ENCODE measurements around the gene MS4A15.
"Not testable (repeated sequence)": the region's sequence is repeated elsewhere in the genome, so short reads cannot be mapped to it uniquely, and the experiment has no call there.

The MS4A15 gene, protein sequence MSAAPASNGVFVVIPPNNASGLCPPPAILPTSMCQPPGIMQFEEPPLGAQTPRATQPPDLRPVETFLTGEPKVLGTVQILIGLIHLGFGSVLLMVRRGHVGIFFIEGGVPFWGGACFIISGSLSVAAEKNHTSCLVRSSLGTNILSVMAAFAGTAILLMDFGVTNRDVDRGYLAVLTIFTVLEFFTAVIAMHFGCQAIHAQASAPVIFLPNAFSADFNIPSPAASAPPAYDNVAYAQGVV
- 0 to 0.04 (median 0) reads per million in 3 experiments for total RNA-seq

DNA sequence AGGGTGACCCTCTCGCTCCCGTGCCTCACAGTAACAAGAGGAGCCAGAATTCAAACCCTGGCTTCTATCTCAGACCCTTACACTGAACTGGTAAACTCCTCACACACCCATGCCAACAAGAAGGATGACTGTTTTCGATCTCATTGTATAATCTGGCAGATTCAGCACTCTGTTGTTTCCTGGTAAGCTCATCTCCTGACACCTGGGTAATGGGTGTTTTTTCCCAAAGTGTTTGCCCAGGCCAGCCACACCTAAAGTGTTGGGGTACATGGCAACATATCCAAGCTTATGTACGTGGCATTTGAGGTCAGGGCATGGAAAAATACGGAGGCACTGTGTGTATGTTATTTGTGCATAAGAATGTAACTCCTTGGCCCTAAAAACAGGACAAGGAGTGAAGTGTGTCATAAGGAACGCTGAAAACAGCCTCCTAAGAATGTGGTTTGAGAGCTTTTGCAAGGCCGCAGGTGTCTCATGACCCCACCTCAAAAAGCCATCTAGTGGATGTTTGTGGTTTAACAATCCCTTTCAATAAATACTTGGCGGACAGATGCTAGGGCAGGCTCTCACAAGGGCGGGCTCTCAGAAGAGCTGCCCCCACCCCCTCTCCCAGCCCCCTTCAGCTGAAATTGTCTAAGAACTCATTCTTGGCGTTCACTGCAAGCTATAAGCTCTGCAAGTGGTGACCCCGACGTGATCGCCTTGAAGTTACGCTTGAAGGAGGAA lies at the start of gene MS4A15:
Gene MS4A15, plus strand, starts transcription at position 561 of the 726 bp plus-strand sequence. CDS start 6,867 bp downstream, outside the sequence.
- no peak for DNase-seq

DNA sequence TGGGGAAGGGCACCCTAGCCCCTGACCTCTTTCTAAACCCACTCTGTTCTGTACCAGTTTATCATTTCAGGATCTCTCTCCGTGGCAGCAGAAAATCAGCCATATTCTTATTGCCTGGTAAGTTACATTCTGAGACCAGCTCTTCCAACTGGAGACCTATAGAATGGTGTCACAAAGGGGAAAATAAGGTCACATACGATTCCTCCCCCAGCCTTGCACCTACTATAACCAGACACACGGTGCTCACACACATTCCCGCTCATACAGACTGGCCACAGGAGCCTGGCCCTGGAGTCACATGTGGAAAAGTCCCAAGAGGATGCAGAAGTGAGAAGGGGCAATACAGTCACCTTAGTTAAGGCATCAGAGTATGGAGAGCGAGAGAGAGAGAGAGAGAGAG lies 49.7 kb upstream of the MS4A15 start:
- no peak for DNase-seq

DNA sequence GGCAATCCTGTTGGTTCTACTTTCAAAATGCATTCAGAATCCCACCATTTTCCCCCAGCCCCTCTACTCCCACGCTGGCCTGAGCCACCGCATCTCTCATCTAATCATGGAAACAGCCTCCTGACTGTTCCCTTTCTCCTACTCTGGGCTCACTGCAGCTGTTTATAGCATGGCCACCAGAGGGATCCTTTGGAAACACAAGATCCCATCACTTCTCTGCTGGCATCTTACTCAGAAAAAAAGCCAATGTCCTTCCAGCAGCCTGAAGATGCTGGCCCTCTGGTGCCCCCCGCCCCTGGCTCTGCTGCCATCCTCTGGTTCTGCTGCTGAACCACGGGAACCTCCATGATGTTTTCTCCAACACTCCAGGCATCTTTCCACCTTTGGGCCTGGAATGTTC lies 46.2 kb upstream of the MS4A15 start:
- DNase-seq: no peak

DNA sequence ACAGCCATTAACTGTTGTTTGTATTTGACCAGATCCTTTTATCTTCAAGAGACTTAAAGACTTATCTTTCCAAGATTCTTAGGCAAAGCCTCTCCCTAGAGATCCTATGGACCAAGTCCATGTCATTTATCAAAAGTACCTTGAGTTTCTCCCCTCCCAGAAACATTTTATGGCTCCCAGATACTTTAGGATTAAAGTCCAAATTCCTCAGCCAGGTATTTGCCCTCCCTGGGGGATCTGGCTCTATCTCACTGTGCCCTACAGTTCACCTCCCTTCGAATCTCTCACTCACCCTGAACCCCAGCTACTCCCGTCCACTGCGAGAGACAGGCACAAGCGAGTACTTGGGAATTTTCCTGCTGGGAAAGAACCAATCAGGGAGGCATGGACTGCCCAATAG lies 45.4 kb upstream of the MS4A15 start:
- no peak for DNase-seq

DNA sequence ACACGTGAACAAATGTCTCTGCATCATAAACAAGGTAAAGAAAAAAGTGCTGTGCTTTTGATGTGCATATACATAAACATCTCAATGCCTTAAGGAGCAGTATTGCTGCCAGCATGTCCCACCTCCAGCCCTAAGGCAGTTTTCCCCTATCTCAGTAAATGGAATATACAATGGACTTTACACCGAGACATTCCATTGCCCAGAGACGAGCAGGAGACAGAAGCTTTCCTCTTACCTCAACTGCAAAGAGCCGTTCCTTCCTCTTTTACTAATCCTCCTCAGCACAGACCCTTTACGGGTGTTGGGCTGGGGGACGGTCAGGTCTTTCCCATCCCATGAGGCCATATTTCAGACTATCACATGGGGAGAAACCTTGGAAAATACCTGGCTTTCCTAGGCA lies 43.2 kb upstream of the MS4A15 start:
- not testable (repeated sequence) for DNase-seq

DNA sequence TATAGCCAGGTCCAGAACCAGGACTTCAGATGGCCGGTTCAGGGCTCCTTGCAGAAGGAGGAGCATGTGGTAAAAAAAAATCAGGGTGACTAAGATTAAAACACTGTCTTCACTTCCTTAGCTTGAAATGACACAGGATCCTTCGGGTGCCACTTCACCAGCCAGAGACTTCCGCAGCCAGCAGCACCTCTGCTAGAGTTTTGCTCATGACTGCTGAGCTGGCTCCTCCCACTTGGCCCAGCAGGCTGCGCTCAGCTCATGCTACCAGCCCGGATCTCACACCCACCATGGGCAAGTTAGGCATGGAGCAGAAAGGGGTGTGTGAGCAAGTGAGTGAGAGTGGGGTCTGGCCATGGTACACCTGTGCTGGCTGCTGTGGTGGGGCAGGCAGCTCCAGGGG lies 38.7 kb upstream of the MS4A15 start:
- no peak for DNase-seq

DNA sequence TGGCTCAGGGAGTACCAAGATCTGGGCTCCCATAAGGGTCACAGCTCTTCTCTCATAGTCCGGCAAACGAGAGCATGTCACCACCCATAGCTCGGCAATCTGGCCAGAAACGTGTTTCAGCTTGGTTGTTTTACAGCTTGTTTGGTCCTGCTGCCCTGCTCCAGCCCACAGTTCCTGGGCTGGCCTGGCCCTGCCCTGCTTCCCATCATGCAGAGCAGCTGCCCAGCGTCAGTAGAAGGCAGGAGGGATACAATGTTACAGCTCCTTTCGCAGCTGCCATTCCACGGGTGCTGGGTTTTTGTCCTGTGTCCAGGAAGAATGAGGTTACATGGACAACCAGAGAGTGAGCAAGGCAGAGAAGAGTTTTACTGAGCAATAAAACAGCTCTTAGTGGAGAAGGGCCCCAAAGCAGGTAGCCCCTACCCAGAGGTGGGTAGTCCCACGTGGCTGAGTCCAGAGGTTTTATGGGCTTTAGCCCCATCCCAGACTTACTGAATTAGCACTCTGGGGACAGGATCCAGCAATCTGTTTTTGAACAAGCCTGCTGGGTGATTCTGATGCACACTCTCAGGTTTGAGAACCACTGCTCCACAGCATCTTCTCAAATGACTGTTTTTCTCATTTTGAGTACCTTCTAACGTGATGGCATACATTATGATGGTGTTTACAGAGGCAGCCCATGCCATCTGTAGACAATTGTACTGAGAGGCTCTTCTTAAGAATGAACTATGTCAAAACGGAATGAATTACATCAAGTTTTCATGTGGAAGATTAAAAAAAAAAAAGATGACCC lies 37.9 kb upstream of the MS4A15 start:
- DNase-seq: no peak

DNA sequence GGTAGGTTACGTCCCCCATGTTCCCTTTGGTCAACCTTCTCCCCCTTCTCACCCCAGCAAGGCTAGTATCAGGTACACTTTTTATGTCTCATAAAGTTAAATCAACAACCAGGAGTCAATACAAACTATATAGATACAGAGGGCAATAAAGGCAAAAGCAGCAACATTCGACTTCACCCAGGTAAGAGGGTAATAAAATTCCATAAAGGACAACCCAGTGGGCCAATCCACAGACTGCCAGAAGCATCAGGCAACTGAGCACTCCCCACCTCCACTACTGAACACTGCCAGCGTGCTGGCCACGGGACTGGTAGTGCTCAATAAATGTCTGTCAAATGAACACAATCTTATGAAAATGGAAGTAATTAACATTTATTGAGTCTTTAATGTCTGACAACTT lies 37.3 kb upstream of the MS4A15 start:
- DNase-seq: no peak

DNA sequence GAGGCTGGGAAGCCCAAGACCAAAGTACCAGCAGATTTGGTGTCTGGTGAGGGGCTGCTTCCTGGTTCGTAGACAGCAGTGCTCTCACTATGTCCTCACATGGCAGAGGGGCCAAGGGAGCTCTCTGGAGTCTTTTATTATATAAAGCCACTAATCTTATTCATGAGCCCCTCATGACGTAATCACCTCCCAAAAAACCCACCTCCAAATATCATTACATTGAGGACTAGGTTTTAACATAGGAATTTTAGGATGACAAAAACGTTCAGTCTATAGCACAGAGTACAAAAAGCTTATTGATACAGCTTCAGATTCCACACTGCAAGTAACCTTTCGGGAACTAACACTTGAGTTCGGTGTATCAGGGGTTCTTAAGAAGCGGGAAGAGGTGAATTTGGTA lies 36.2 kb upstream of the MS4A15 start:
- DNase-seq: no peak

DNA sequence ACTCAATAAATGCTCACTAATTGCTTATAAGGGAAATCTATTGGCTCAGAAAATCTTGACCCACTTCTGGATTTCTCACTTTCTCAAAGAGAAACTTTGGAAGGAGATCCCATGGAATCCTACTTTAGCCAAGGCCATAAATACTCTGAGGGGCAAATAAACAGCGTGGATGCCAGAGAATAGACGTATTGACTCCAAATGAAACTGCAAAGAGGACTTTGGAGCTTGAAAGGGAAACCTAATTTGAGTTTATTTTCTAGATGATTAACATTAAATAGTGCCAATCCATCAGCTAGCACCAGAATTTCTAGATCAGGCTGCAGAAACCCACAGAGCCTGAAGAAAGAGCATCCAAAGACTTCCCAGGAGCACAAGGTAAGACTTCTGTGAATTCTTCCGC lies 32.2 kb upstream of the MS4A15 start, which contains the start of gene MS4A18:
Gene MS4A18, plus strand, starts transcription at position 301 of the 400 bp plus-strand sequence.
- no peak for DNase-seq

DNA sequence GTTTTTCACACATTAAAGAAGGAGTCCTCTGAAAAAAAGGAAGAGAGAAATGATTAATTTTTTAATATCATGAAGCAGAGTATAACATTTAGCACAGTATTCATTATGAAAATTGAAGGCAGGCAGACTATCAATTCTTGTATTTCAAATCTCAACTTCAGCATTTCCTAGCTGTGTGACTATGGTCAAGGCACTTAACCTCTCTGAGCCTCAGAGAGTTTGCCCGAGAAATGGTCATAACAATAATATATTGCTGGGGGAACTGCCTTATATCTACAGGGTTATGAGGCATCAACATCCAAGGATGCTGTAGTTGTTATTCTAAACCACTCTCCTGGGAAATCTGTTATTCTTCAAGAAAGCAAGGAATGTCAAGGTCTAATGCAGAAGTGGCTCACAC lies 31.1 kb upstream of the MS4A15 start:
- DNase-seq: no peak

DNA sequence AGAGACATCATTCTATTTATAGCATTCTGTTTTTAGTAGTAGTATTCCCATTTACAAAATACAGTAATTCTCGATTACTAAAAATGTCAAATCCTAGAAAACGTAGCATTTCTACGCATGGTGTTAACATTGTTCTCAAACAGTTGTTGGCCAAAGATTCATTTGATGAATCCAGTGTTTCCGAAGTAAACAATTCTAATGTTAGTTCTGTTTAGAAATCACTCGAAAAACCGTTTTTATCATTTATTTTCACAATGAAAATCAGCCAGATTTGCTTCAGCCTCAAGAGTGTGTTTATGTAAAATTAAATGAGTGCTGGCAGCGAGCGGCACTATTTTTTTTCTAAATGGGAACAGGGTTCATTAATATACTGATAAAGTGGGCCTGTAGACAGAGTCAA lies 25.1 kb upstream of the MS4A15 start:
- DNase-seq: no peak

DNA sequence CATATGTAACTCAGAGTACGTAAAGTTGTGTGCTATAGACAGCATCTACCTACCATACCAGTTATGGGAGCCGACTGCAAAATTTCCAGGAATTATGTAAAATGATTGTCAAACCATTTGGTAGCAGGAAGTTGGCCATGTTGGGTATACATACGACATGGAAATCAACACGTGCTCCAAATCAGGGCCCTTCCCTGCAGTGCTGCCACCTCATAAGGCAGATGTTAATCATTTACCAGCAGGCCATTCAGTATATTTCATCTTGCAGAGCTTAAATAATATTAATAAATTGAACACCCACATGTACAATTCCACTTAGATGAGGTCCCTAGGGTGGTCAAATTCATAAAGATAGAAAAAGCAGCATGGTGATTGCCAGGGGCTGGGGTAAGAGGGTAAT lies 22.4 kb upstream of the MS4A15 start:
- no peak for DNase-seq

DNA sequence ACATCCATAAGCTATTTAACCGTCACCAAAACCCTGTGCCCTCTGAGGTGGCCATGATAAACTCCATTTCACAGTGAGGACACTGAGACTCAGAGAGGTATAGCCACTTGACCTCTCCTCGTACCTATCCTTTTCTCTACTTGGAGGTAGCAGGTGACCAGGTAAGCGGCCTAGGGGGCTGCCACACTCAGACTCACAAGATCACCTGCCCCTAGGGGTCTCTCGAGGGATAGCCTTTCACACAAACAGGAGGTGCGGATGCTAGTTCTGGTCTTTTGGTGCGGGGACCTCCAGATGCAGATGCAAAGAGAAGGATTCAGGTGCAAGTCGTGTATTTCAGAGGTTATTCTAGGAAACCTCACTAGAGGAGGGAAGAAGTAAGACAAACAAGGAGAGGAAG lies 17.6 kb upstream of the MS4A15 start:
- no peak for DNase-seq

DNA sequence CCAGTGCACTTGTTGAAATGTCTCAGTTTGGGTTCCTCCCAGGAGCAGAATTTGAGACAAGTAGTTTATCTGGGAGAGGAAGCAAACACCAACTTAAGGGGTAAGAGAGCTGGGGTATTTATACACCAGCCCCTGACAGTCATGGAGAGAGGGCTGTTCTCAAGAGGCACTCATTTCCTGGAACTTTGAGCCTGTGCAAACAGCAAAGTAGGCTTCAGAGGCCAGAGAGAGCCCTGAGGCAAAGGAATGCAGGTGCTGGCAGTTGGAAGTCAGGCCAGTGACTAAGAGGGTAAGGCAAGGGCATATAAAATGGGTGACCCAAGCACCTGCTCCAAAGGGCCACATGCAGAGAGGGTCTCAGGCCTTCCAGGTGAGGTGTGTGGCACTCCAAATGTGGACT lies 16.1 kb upstream of the MS4A15 start:
- no peak for DNase-seq

DNA sequence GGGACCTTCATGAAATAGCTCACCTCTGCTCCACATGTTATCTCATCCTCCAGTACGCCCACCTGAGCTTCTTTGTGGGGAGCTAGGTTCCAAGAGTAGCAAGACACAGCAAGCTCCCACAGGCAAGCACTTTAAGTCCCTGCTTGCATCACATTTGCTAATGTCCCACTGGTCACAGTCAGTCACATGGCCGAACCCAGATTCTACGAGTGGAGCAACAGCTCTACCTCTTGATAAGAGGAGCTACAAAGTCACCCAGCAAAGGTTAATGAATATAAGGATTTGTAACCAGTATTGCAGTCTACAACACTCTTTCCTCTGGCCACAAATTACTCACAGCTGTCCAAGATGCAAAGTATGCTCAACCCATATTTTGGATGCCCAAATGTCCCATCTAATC lies 15.2 kb upstream of the MS4A15 start:
- DNase-seq: no peak

DNA sequence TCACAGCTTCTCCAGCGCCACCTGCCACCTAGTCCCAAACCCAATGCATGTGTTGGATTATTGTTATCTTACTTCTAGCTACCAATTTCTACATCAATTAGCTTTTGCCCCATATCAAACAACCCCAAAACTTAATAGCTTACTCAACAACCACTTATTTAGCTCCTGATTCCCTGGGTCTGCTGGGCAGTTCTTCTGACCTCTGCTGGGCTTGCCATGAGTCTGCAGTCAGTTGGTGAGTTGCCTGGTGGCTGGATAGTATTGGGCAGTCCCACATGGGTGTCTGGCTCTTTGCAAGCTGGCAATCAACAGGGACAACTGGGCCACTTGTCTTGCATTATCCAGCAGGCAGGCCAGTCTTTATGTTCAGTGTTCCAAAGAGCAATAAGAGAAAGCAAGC lies 13.6 kb upstream of the MS4A15 start:
- DNase-seq: no peak

DNA sequence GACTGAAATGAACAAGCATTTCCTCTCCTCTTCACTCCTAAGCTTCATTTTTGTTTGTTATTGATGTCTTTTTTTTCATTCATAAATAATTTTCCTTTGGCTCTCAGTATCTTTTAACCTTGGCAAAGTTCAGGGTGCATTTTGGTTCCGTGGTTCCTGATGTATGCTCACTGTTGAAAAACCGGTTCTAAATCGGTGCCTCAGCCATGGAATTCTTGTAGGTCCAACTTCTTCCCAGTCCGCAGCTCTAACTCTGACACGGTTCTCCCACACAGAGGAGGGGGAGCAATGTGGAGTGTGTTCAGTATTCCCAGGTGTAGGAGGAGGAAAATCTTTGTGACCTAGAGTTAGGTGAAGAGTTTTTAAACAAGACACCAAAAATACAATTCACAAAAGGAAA lies 12.6 kb upstream of the MS4A15 start:
- no peak for DNase-seq

DNA sequence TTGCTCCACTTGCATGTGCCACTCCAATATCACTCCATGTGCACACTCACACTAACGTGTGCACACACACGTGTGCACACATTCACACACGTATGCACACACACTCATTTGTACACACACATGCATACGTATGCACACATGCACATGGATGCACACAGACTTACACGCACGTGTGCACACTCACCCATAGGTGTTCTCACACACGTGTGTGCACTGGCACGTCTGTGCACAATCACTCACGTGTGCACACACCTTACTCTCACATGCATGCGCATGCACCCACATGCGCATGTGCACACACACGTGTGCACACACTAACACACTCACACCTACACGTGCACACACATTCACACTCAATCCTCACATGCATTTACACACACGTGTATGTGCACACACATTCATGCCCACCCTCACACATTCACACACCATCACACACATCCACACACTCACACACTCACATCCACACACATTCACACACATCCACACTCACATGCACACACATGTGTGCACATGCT lies 9.3 kb upstream of the MS4A15 start:
- no peak for DNase-seq

DNA sequence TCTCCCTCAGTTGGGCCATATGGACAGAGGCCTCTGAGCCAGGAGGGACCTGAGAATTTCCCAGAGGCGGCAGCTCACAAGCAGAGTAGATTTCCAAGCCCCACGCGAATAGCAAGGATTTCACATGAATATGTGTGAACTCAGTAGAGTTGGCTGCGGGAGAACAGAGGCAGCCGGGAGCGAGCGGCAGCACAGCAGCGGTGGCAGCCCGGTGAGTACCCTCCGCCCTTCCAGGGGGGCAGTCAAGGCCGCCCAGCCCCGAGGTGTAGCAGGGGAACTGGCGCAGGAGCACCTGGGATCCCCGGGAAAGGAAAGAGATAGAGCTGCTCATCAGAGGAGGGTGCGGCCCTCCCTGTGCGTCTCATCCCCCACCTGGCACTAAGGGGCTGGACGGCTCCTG lies 8.4 kb upstream of the MS4A15 start:
- no peak for DNase-seq

DNA sequence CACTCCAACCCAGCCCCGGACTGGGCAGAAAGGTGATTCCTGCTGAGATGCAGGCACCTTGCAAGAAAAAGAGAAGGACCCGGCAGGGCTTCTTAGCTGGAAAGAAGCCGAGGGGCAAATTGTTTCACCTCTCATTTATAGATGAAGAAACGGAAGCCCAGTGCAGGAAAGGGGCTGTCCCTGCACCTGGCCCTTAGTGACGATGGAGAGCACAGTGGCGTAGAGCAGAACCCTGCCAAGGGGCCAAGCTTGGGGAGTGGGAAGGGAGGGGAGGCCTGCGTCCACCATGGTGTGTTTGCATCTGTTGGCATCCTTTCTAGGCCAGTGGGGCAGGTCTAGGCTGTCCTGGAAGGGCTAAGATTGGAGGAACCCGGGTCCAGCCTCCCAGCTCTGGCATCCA lies 7.8 kb upstream of the MS4A15 start:
- no peak for DNase-seq

DNA sequence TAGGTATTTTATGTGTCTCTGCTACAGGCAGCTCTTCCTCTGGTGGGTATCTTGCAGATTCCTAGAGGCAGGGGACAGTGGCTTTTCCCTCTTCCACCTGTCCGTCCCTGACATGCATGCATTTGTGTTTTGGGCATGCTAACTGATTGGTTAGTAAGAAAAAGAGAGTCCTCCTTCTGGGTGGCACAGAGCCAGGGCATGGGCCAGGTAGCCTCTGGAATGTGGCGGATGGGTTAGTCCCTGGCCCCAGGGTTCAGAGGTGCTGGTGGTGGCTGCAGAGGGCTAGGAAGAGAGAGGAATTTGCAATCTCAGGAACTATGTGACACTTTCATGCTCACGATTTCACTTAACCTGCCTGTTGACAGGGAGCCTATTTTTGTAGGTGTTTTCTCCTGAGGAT lies 5.8 kb upstream of the MS4A15 start:
- DNase-seq: no peak

DNA sequence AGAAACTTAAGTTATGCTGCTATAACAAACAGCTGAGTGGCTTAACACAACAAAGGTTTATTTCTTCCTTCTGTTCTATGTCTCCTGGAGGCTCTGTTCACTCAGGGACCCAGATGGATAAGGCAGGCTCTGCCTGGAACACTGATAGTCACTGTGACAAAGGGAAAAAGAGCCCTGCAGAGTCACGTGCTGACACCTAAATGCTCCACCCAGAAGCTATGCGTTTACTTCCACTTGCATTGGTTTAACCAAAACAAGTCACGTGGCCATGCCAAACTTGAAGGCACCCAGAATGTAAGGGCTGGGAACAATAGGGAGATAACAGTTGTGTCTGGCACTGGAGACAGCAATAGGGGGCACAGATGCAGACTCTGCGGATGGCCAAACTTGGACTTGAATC lies 3.4 kb upstream of the MS4A15 start:
- DNase-seq: no peak

DNA sequence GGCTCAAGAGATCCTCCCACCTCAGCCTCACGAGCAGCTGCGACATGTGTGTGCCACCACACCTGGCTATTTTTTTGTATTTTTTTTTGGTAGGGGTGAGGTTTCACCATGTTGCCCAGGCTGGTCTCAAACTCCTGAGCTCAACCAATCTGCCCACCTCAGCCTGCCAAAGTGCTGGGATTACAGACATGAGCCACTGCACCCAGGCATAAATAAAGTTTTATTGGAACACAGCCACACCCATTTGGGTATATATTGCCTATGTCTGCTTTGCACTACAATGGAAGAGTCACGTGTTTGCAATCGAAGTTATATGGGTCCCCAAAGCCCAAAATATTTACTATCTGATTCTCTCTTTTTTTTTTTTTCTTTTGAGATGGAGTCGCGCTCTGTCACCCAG lies 1.8 kb upstream of the MS4A15 start:
- no peak for DNase-seq
